Measurements from ENCODE around the gene DGKQ. TPM values are rescaled to one million over a fixed set of nuclear protein-coding genes. Genes with fewer than 3 reads are reported as not detected.

Gene DGKQ
- total RNA-seq, 1 experiment from 2014 or later: 12.2 TPM

DNA sequence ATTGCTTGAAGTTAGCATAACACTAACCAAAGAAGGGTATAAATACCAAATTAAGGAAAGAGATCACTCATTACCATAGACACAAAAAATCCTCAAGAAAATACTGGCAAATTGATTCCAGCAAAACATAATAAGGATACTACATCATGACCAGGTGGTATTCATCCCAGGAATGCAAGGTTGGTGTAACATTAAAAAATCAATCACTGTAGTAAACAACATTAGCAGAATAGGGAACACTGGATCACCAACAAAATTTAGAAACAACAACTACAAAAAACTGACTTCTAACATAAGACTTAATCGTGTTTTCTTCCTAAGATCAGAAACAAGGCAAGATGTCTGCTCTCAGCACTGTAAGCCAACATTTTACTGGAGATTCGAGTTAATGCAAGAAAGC, 55.4 kb downstream of the DGKQ start:
- Histone ChIP-seq H3K4me1 (ENCODE audit: control insufficient read depth, insufficient read depth, low read length) (no peaks in the 10 kb centered on the region), H3K27ac (ENCODE audit: low read length) (no peak overlapping the region), H3K27me3 (ENCODE audit: control insufficient read depth, insufficient read depth, low read length) (no peaks in the 10 kb centered on the region), H3K36me3 (ENCODE audit: control insufficient read depth, insufficient read depth, low read length) (no peaks in the 10 kb centered on the region), H3K9me3 (ENCODE audit: control insufficient read depth, insufficient read depth, low read depth, low read length) (no peaks in the 10 kb centered on the region), H3K4me3 (ENCODE audit: low read depth in 2 of 2, low read length in 2 of 2) (no peak overlapping the region)
- no TSS peak for BruUV-seq (replicated peaks)
- CTCF ChIA-PET: no interaction called here
- intact Hi-C loops (cut with micrococcal nuclease; ENCODE audit: unreplicated experiment) (no loop called here), in situ Hi-C loops (cut with HindIII; ENCODE audit: low pct_unique_long_range_greater_than_20kb, low sequenced_read_pairs) (no loop called here)
- TF ChIP-seq, protein P1, sequence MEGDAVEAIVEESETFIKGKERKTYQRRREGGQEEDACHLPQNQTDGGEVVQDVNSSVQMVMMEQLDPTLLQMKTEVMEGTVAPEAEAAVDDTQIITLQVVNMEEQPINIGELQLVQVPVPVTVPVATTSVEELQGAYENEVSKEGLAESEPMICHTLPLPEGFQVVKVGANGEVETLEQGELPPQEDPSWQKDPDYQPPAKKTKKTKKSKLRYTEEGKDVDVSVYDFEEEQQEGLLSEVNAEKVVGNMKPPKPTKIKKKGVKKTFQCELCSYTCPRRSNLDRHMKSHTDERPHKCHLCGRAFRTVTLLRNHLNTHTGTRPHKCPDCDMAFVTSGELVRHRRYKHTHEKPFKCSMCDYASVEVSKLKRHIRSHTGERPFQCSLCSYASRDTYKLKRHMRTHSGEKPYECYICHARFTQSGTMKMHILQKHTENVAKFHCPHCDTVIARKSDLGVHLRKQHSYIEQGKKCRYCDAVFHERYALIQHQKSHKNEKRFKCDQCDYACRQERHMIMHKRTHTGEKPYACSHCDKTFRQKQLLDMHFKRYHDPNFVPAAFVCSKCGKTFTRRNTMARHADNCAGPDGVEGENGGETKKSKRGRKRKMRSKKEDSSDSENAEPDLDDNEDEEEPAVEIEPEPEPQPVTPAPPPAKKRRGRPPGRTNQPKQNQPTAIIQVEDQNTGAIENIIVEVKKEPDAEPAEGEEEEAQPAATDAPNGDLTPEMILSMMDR (IDR thresholded peaks at IDR 0.05): no peak
- TF ChIP-seq TCF7L2 (IDR thresholded peaks at IDR 0.05; ENCODE audit: low read depth, low read length) (no peak), POLR2AphosphoS5 (IDR thresholded peaks at IDR 0.05; ENCODE audit: low read depth, low read length) (no peak), SIN3A (IDR thresholded peaks at IDR 0.05; ENCODE audit: borderline replicate concordance, insufficient read depth, low read depth, low read length) (no peak)
- TF ChIP-seq, protein P2, sequence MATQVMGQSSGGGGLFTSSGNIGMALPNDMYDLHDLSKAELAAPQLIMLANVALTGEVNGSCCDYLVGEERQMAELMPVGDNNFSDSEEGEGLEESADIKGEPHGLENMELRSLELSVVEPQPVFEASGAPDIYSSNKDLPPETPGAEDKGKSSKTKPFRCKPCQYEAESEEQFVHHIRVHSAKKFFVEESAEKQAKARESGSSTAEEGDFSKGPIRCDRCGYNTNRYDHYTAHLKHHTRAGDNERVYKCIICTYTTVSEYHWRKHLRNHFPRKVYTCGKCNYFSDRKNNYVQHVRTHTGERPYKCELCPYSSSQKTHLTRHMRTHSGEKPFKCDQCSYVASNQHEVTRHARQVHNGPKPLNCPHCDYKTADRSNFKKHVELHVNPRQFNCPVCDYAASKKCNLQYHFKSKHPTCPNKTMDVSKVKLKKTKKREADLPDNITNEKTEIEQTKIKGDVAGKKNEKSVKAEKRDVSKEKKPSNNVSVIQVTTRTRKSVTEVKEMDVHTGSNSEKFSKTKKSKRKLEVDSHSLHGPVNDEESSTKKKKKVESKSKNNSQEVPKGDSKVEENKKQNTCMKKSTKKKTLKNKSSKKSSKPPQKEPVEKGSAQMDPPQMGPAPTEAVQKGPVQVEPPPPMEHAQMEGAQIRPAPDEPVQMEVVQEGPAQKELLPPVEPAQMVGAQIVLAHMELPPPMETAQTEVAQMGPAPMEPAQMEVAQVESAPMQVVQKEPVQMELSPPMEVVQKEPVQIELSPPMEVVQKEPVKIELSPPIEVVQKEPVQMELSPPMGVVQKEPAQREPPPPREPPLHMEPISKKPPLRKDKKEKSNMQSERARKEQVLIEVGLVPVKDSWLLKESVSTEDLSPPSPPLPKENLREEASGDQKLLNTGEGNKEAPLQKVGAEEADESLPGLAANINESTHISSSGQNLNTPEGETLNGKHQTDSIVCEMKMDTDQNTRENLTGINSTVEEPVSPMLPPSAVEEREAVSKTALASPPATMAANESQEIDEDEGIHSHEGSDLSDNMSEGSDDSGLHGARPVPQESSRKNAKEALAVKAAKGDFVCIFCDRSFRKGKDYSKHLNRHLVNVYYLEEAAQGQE (IDR thresholded peaks at IDR 0.05; ENCODE audit: insufficient read depth in 1 of 2, low read depth in 2 of 2, low read length in 1 of 2): no peak
- POLR2A ChIA-PET: no interaction called here
- ATAC-seq: no peak
- DNase-seq (ENCODE audit: low read depth, low spot score): no peak

DNA sequence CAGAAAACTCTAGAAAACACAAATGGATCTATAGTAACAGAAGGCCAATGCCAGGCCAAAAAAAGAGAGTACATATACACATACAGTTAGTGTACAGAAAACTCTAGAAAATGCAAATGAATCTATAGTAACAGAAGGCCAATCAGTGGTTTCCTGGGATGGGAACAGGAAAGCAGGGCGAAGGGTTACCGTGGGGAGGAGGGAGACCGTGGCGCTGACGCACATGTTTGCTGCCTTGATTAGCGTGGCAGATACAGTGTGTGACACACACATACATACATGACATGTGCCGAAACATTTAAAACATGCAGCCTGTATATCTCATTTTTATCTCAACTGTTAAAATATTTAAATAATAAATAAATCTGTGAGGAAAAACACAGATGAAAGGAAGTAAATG, 55.9 kb downstream of the DGKQ start:
- no peak for ATAC-seq
- Histone ChIP-seq H3K36me3 (ENCODE audit: control insufficient read depth, insufficient read depth, low read length) (0 out of 2 replicates have a peak, but pooled peaks cover under 1% of the 10 kb centered on the region), H3K9me3 (ENCODE audit: control insufficient read depth, insufficient read depth, low read depth, low read length) (no peaks in the 10 kb centered on the region), H3K27ac (ENCODE audit: low read length) (no peak overlapping the region), H3K27me3 (ENCODE audit: control insufficient read depth, insufficient read depth, low read length) (no peaks in the 10 kb centered on the region), H3K4me3 (ENCODE audit: low read depth in 2 of 2, low read length in 2 of 2) (no peak overlapping the region), H3K4me1 (ENCODE audit: control insufficient read depth, insufficient read depth, low read length) (no peaks in the 10 kb centered on the region)
- in situ Hi-C loops (cut with HindIII; ENCODE audit: low pct_unique_long_range_greater_than_20kb, low sequenced_read_pairs) (no loop called here), intact Hi-C loops (cut with micrococcal nuclease; ENCODE audit: unreplicated experiment) (no loop called here)
- no peak for TF ChIP-seq POLR2AphosphoS5 (IDR thresholded peaks at IDR 0.05; ENCODE audit: low read depth, low read length)
- ChIA-PET POLR2A (no interaction called here), CTCF (no interaction called here)
- no TSS peak for BruUV-seq (replicated peaks)
- DNase-seq (ENCODE audit: low read depth, low spot score): no peak

DNA sequence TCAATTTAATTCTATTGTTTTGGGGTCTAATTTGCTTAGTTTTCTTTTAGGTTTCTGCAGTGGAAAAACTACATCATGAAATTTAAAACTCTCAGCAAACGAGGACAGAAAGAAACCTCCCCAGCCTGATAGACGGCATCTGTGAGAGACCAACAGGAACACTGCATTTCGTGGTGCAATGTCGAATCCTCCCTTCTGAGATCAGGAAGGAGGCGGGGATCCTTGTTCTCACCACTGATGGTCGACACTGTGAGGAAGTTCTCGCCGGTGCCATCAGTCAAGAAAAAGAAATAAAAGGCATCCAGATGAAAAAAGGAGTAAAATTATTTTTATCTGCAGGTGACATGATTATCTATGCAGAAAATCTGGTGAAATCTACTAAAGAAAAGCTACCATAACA, 57.8 kb downstream of the DGKQ start:
- no peak for DNase-seq (ENCODE audit: low read depth, low spot score)
- ATAC-seq: no peak
- Histone ChIP-seq H3K9me3 (ENCODE audit: control insufficient read depth, insufficient read depth, low read depth, low read length) (no peaks in the 10 kb centered on the region), H3K27me3 (ENCODE audit: control insufficient read depth, insufficient read depth, low read length) (no peaks in the 10 kb centered on the region), H3K27ac (ENCODE audit: low read length) (no peak overlapping the region), H3K4me3 (ENCODE audit: low read depth in 2 of 2, low read length in 2 of 2) (no peak overlapping the region), H3K36me3 (ENCODE audit: control insufficient read depth, insufficient read depth, low read length) (0 out of 2 replicates have a peak, but pooled peaks cover 2% of the 10 kb centered on the region), H3K4me1 (ENCODE audit: control insufficient read depth, insufficient read depth, low read length) (no peaks in the 10 kb centered on the region)
- ChIA-PET POLR2A (no interaction called here), CTCF (no interaction called here)
- TF ChIP-seq POLR2AphosphoS5 (IDR thresholded peaks at IDR 0.05; ENCODE audit: low read depth, low read length) (no peak), TCF7L2 (IDR thresholded peaks at IDR 0.05; ENCODE audit: low read depth, low read length) (no peak)
- in situ Hi-C loops (cut with HindIII; ENCODE audit: low pct_unique_long_range_greater_than_20kb, low sequenced_read_pairs): no loop called here
- no TSS peak for BruUV-seq (replicated peaks)
- intact Hi-C loops (cut with micrococcal nuclease; ENCODE audit: unreplicated experiment): no loop called here
